Measurements from ENCODE around the gene MUC6. TPM values are rescaled to one million over a fixed set of nuclear protein-coding genes. Genes with fewer than 3 reads are reported as not detected.

The MUC6 gene, protein sequence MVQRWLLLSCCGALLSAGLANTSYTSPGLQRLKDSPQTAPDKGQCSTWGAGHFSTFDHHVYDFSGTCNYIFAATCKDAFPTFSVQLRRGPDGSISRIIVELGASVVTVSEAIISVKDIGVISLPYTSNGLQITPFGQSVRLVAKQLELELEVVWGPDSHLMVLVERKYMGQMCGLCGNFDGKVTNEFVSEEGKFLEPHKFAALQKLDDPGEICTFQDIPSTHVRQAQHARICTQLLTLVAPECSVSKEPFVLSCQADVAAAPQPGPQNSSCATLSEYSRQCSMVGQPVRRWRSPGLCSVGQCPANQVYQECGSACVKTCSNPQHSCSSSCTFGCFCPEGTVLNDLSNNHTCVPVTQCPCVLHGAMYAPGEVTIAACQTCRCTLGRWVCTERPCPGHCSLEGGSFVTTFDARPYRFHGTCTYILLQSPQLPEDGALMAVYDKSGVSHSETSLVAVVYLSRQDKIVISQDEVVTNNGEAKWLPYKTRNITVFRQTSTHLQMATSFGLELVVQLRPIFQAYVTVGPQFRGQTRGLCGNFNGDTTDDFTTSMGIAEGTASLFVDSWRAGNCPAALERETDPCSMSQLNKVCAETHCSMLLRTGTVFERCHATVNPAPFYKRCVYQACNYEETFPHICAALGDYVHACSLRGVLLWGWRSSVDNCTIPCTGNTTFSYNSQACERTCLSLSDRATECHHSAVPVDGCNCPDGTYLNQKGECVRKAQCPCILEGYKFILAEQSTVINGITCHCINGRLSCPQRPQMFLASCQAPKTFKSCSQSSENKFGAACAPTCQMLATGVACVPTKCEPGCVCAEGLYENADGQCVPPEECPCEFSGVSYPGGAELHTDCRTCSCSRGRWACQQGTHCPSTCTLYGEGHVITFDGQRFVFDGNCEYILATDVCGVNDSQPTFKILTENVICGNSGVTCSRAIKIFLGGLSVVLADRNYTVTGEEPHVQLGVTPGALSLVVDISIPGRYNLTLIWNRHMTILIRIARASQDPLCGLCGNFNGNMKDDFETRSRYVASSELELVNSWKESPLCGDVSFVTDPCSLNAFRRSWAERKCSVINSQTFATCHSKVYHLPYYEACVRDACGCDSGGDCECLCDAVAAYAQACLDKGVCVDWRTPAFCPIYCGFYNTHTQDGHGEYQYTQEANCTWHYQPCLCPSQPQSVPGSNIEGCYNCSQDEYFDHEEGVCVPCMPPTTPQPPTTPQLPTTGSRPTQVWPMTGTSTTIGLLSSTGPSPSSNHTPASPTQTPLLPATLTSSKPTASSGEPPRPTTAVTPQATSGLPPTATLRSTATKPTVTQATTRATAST (N-terminal part only)
- under 1 TPM in 1 of 2 donors, not detected in 1; 0.10 TPM for total RNA-seq

DNA sequence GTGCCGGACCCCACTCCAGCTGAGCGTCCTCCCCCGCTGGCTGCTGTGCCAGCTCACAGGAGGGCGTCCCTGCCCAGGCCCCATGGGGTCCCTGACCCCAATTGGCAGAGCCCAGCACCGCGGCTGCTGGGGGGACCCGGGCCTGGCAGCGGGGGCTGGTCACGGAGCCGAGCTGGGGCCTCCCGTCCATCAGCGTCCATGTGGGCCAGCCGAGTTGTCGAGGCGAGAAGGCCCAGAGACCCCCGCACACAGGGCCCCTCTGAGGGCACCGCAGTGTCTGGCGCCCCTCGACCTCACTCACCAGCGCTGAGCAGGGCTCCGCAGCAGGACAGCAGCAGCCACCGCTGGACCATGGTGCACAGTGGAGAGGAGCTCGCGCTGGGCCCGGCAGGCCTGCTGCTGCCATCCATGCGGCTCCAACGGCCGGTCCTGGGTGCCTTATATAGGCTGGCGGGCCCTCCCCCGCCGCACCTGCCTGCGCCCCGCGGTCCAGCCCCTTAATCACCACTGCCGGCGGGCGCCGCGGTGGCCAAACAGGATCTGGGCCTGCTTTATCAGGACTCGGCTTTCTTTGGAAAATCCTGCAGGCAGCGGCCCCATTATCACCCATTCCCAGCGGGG lies at the start of gene MUC6:
MUC6 (minus strand) TSS at position 416 of the 621 bp plus-strand sequence; CDS start at position 353, 63 bp downstream.
- H3K4me3 ChIP-seq, result no peak within 1 kb of the TSS
- no peaks in the 10 kb centered on the region for H3K36me3 ChIP-seq
- no peak within 1 kb of the TSS for H3K27ac ChIP-seq
- no peaks in the 10 kb centered on the region for H3K27me3 ChIP-seq
- no peak for DNase-seq
- no peak within 1 kb of the TSS for H3K9ac ChIP-seq (ENCODE audit: low read depth in 2 of 2, low read length in 2 of 2)
- intact Hi-C loops (cut with DNase I), result no loop called here
- TF ChIP-seq, protein P1, sequence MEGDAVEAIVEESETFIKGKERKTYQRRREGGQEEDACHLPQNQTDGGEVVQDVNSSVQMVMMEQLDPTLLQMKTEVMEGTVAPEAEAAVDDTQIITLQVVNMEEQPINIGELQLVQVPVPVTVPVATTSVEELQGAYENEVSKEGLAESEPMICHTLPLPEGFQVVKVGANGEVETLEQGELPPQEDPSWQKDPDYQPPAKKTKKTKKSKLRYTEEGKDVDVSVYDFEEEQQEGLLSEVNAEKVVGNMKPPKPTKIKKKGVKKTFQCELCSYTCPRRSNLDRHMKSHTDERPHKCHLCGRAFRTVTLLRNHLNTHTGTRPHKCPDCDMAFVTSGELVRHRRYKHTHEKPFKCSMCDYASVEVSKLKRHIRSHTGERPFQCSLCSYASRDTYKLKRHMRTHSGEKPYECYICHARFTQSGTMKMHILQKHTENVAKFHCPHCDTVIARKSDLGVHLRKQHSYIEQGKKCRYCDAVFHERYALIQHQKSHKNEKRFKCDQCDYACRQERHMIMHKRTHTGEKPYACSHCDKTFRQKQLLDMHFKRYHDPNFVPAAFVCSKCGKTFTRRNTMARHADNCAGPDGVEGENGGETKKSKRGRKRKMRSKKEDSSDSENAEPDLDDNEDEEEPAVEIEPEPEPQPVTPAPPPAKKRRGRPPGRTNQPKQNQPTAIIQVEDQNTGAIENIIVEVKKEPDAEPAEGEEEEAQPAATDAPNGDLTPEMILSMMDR (IDR thresholded peaks at IDR 0.05), result no peak
- H3K9me3 ChIP-seq, result no peaks in the 10 kb centered on the region
- H3K4me1 ChIP-seq, result no peaks in the 10 kb centered on the region

DNA sequence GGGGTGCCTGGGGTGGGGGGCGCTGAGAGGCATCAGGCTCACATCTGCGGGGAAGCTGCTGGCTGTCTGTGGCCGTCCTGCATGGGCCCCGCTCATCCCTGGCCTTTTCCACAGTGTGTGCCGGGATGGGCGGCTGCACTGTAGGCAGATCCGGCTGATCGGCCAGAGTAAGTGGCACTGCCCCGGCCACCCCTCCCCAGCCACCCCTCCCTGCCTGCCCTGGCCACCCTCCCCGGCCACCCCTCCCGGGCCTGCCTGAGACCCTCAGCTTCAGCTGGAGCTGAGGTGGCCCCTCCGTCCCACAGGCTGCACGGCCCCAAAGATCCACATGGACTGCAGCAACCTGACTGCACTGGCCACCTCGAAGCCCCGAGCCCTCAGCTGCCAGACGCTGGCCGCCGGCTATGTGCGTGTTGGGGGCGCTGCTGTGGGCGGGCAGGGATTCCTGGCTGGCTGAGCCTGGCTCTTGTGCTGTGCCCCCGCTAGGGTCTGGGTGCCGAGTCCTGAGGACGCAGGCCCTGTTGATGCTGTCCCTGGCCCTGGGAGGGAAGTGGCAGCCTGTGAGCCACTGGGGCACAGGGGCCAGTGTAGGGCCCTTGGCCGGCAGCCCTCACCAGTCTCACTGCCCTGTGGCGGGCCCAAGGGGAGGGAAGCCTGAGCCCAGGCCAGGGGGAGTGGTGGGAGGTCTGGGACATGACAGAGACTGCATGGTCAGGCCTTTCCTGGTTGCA lies 49.1 kb upstream of the MUC6 start:
- Histone ChIP-seq H3K36me3 (no peaks in the 10 kb centered on the region), H3K27ac (no peak overlapping the region), H3K4me1 (no peaks in the 10 kb centered on the region), H3K4me3 (no peak overlapping the region), H3K9me3 (no peaks in the 10 kb centered on the region), H3K9ac (ENCODE audit: low read depth in 2 of 2, low read length in 2 of 2) (no peak overlapping the region), H3K27me3 (no peaks in the 10 kb centered on the region)
- no peak for DNase-seq
- intact Hi-C loops (cut with DNase I), result no loop called here
- TF ChIP-seq, protein P1 (IDR thresholded peaks at IDR 0.05), result no peak

DNA sequence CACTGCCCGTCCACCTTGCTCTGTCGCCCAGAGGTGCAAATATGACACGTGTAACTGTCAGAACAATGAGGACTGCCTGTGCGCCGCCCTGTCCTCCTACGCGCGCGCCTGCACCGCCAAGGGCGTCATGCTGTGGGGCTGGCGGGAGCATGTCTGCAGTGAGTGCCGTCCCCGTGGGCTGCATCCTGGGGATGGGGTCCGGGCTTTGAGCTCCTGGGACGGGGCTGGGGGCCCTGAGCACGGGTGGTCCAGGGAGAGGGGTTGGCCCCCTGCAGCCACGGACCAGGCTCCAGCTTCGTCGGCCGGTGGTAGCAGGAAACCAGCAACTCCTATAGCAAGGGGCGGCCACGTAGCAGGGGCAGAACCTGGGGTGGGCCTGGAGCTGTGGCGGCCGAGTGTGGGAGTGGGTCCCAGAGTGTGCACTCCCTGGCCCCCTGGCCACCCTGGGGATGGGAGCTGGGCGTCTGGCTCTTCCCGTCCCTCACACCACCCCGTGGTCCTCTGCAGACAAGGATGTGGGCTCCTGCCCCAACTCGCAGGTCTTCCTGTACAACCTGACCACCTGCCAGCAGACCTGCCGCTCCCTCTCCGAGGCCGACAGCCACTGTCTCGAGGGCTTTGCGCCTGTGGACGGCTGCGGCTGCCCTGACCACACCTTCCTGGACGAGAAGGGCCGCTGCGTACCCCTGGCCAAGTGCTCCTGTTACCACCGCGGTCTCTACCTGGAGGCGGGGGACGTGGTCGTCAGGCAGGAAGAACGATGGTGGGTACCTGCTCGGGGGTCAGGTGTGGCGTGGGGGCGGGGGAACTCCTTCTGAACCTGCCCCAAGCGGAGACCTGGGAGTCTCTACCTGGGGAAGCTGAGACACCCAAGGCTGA lies 48.3 kb upstream of the MUC6 start:
- Histone ChIP-seq H3K36me3 (no peaks in the 10 kb centered on the region), H3K4me3 (no peak overlapping the region), H3K9ac (ENCODE audit: low read depth in 2 of 2, low read length in 2 of 2) (no peak overlapping the region), H3K4me1 (no peaks in the 10 kb centered on the region), H3K27ac (no peak overlapping the region), H3K9me3 (no peaks in the 10 kb centered on the region), H3K27me3 (no peaks in the 10 kb centered on the region)
- intact Hi-C loops (cut with DNase I), result no loop called here
- no peak for DNase-seq
- TF ChIP-seq, protein P1 (IDR thresholded peaks at IDR 0.05), result no peak

DNA sequence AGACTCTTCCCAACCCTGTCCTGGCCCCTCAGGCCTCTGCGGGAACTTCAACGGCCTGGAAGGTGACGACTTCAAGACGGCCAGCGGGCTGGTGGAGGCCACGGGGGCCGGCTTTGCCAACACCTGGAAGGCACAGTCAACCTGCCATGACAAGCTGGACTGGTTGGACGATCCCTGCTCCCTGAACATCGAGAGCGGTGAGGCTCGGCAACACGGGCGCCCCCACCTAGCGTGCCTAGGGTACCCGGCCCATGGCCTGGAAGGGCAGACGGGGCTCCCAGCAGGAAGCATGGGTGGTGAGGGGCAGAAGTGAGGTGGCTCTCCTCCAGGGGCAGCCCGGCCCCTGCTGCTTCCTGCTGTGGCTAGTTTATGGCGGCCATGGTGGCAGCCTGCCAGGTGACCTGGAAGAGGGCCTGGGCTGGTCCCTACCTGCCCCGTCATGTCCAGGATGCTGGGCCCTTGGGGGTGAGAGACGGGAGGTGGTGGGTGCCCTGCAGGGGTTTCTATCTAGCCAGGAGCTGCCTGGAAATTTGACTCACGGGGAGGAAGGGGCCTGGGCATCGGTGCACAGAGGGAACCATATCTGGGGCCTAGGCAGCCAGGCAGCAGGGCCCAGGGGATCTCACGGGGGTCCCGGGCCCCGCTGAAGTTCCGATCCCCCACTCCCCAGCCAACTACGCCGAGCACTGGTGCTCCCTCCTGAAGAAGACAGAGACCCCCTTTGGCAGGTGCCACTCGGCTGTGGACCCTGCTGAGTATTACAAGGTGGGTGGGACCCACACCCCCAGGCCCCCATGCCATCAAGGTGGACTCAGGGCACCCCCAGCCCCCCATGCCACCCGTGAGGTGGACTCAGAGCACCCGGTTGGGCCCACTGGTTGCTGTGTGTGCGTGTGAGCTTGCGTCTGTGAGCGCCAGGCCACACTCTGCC lies 47.4 kb upstream of the MUC6 start:
- H3K9ac ChIP-seq (ENCODE audit: low read depth in 2 of 2, low read length in 2 of 2), result no peak overlapping the region
- no peaks in the 10 kb centered on the region for H3K9me3 ChIP-seq
- H3K27ac ChIP-seq, result no peak overlapping the region
- no peaks in the 10 kb centered on the region for H3K4me1 ChIP-seq
- no peaks in the 10 kb centered on the region for H3K27me3 ChIP-seq
- no peaks in the 10 kb centered on the region for H3K36me3 ChIP-seq
- intact Hi-C loops (cut with DNase I), result no loop called here
- H3K4me3 ChIP-seq, result no peak overlapping the region
- TF ChIP-seq, protein P1 (IDR thresholded peaks at IDR 0.05), result no peak
- no peak for DNase-seq

Data from colonic mucosa (tissue), 4 donors.